ENCODE data around the gene OR2A2. TPM values are rescaled to one million over a fixed set of nuclear protein-coding genes. Genes with fewer than 3 reads are reported as not detected.
"Not testable (repeated sequence)": the region's sequence is repeated elsewhere in the genome, so short reads cannot be mapped to it uniquely, and the experiment has no call there.

Gene OR2A2
- total RNA-seq, 1 experiment from 2014 or later: not detected

DNA sequence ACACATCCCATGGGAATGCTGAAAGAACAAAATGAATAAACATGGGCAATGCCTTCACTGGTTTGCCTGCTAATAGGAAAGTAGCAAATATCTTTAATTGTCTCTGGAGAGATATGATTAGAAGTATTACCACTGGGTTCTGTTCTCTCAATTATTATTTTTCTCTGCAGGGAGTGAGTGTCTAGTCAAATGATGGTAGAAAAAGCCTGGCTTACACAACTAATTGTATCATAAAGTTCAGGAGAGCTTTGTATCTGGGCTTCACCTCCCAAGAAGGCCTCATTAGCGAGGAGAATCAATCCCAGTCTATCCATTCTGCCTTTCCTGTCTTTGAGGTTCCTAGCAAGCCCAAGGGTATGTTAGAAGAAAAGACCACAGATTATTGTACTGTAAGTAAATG lies 13.5 kb downstream of the OR2A2 start, which contains the start of gene OR2A14:
Gene OR2A14 (plus strand): TSS at position 301 of the 400 bp plus-strand sequence. CDS start 5,937 bp downstream, outside the sequence.
- in situ Hi-C loops (cut with HindIII; ENCODE audit: low pct_unique_long_range_greater_than_20kb, low sequenced_read_pairs): no loop called here
- BruUV-seq (replicated peaks): no TSS peak

DNA sequence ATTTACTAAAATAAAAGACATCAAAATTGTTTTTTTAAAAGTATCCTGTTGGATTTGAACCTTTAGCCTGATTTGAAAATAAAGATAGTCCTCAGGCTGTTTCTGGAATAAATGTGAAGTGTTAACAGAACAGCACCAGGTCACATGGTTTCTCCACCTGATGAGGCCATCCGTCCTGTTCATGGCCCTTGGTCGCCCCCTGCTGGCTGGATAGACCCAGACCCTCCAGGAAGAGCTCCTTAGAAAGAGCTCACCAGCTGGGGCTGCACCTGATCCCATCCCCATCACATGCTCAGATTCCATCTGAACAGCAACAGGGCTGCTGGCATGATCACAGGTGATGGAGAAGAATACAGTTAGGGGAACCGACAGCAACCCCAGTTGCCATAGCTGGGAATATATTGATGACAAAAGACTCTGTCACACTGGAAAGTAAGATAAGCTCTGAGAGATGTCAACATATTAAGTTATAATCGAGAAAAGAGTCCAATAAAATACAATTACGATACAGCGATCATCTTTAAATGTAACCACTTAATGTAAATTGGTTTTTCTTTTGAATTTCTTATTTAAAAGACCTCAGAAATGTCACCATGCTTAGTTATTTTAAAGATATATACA lies 18.4 kb downstream of the OR2A2 start:
- Histone ChIP-seq H3K36me3 (ENCODE audit: control insufficient read depth, insufficient read depth, low read length) (no peaks in the 10 kb centered on the region), H3K27me3 (ENCODE audit: control insufficient read depth, insufficient read depth, low read length) (no peaks in the 10 kb centered on the region), H3K4me1 (ENCODE audit: control insufficient read depth, insufficient read depth, low read length) (no peaks in the 10 kb centered on the region), H3K27ac (ENCODE audit: low read length) (no peak overlapping the region), H3K4me3 (ENCODE audit: low read depth in 2 of 2, low read length in 2 of 2) (no peak overlapping the region), H3K9me3 (ENCODE audit: control insufficient read depth, insufficient read depth, low read depth, low read length) (no peaks in the 10 kb centered on the region)
- POLR2A ChIA-PET: no interaction called here
- BruUV-seq (replicated peaks): no TSS peak
- TF ChIP-seq, protein P1, sequence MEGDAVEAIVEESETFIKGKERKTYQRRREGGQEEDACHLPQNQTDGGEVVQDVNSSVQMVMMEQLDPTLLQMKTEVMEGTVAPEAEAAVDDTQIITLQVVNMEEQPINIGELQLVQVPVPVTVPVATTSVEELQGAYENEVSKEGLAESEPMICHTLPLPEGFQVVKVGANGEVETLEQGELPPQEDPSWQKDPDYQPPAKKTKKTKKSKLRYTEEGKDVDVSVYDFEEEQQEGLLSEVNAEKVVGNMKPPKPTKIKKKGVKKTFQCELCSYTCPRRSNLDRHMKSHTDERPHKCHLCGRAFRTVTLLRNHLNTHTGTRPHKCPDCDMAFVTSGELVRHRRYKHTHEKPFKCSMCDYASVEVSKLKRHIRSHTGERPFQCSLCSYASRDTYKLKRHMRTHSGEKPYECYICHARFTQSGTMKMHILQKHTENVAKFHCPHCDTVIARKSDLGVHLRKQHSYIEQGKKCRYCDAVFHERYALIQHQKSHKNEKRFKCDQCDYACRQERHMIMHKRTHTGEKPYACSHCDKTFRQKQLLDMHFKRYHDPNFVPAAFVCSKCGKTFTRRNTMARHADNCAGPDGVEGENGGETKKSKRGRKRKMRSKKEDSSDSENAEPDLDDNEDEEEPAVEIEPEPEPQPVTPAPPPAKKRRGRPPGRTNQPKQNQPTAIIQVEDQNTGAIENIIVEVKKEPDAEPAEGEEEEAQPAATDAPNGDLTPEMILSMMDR (IDR thresholded peaks at IDR 0.05): peak; percentile 93
- no peak for TF ChIP-seq TCF7L2 (IDR thresholded peaks at IDR 0.05; ENCODE audit: low read depth, low read length)
- DNase-seq (ENCODE audit: low read depth, low spot score) (peak; percentile 72), ATAC-seq (peak; percentile 99)
- CTCF ChIA-PET: interaction anchor here (0.6 to 0.8 kb wide), 4 partner anchors 24 to 593 kb away, joined by 3 to 5 read pairs (median 3); partner anchors contain the start of gene TCAF1
- intact Hi-C loops (cut with micrococcal nuclease; ENCODE audit: unreplicated experiment) (no loop called here), in situ Hi-C loops (cut with HindIII; ENCODE audit: low pct_unique_long_range_greater_than_20kb, low sequenced_read_pairs) (no loop called here)

More for the DNA sequence above, 13.5 kb downstream of the OR2A2 start, which contains the start of gene OR2A14:
- TF ChIP-seq, protein P2, sequence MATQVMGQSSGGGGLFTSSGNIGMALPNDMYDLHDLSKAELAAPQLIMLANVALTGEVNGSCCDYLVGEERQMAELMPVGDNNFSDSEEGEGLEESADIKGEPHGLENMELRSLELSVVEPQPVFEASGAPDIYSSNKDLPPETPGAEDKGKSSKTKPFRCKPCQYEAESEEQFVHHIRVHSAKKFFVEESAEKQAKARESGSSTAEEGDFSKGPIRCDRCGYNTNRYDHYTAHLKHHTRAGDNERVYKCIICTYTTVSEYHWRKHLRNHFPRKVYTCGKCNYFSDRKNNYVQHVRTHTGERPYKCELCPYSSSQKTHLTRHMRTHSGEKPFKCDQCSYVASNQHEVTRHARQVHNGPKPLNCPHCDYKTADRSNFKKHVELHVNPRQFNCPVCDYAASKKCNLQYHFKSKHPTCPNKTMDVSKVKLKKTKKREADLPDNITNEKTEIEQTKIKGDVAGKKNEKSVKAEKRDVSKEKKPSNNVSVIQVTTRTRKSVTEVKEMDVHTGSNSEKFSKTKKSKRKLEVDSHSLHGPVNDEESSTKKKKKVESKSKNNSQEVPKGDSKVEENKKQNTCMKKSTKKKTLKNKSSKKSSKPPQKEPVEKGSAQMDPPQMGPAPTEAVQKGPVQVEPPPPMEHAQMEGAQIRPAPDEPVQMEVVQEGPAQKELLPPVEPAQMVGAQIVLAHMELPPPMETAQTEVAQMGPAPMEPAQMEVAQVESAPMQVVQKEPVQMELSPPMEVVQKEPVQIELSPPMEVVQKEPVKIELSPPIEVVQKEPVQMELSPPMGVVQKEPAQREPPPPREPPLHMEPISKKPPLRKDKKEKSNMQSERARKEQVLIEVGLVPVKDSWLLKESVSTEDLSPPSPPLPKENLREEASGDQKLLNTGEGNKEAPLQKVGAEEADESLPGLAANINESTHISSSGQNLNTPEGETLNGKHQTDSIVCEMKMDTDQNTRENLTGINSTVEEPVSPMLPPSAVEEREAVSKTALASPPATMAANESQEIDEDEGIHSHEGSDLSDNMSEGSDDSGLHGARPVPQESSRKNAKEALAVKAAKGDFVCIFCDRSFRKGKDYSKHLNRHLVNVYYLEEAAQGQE (IDR thresholded peaks at IDR 0.05; ENCODE audit: insufficient read depth in 1 of 2, low read depth in 2 of 2, low read length in 1 of 2): no peak
- ChIA-PET CTCF (no interaction called here), POLR2A (no interaction called here)
- H3K36me3 ChIP-seq (ENCODE audit: control insufficient read depth, insufficient read depth, low read length): no peaks in the 10 kb centered on the region
- no peaks in the 10 kb centered on the region for H3K27me3 ChIP-seq (ENCODE audit: control insufficient read depth, insufficient read depth, low read length)
- no peaks in the 10 kb centered on the region for H3K4me1 ChIP-seq (ENCODE audit: control insufficient read depth, insufficient read depth, low read length)
- H3K4me3 ChIP-seq (ENCODE audit: low read depth in 2 of 2, low read length in 2 of 2): no peak within 1 kb of the TSS
- no peak within 1 kb of the TSS for H3K27ac ChIP-seq (ENCODE audit: low read length)
- ATAC-seq: no peak
- intact Hi-C loops (cut with micrococcal nuclease; ENCODE audit: unreplicated experiment): no loop called here
- no peaks in the 10 kb centered on the region for H3K9me3 ChIP-seq (ENCODE audit: control insufficient read depth, insufficient read depth, low read depth, low read length)
- no peak for DNase-seq (ENCODE audit: low read depth, low spot score)

DNA sequence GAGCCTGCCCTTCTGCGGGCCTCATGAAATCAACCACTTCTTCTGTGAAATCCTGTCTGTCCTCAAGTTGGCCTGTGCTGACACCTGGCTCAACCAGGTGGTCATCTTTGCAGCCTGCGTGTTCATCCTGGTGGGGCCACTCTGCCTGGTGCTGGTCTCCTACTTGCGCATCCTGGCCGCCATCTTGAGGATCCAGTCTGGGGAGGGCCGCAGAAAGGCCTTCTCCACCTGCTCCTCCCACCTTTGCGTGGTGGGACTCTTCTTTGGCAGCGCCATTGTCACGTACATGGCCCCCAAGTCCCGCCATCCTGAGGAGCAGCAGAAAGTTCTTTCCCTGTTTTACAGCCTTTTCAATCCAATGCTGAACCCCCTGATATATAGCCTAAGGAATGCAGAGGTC lies 20.2 kb downstream of the OR2A2 start:
- H3K36me3 ChIP-seq (ENCODE audit: control insufficient read depth, insufficient read depth, low read length); CTCF ChIA-PET; in situ Hi-C loops (cut with HindIII; ENCODE audit: low pct_unique_long_range_greater_than_20kb, low sequenced_read_pairs); BruUV-seq (replicated peaks); ATAC-seq; DNase-seq (ENCODE audit: low read depth, low spot score); H3K27me3 ChIP-seq (ENCODE audit: control insufficient read depth, insufficient read depth, low read length); H3K4me1 ChIP-seq (ENCODE audit: control insufficient read depth, insufficient read depth, low read length); H3K27ac ChIP-seq (ENCODE audit: low read length); H3K9me3 ChIP-seq (ENCODE audit: control insufficient read depth, insufficient read depth, low read depth, low read length); H3K4me3 ChIP-seq (ENCODE audit: low read depth in 2 of 2, low read length in 2 of 2); intact Hi-C loops (cut with micrococcal nuclease; ENCODE audit: unreplicated experiment); POLR2A ChIA-PET: not testable (repeated sequence)

Data from Panc1 (cell line).